AG04450 (cell line): Measurements from ENCODE around the gene GALNT5. TPM values are rescaled to one million over a fixed set of nuclear protein-coding genes. Genes with fewer than 3 reads are reported as not detected.

Experiments
- CTCF ChIA-PET: fragments of 300-600, 350-600 bp; formaldehyde crosslinking; extraction: SDS; loops from one replicate; lab custom pipeline; 2022; ENCODE audit warnings: antibody characterized with exemption, inconsistent platforms; lab: Charles Lee
- POLR2A ChIA-PET: fragments of 350-600 bp; formaldehyde crosslinking; extraction: SDS; loops from one replicate; lab custom pipeline; 2021; ENCODE audit warnings: antibody characterized with exemption, inconsistent platforms; lab: Yijun Ruan, JAX
- DNase-seq: peaks from one replicate; pipeline ENCODE4 v3.0.0-alpha.2; 2011; ENCODE audit warnings: low read depth, low spot score
- H3K27ac ChIP-seq: one replicate; pipeline ENCODE4 v1.5.1; 2012; ENCODE audit warnings: low read depth, low read length, control low read depth
- H3K27me3 ChIP-seq: one replicate; pipeline ENCODE4 v1.6.0; 2012; ENCODE audit warnings: low read length; ENCODE audit not compliant: control insufficient read depth, insufficient read depth
- H3K4me3 ChIP-seq: 2 replicates; pipeline ENCODE4 v1.5.1; 2011; ENCODE audit warnings: mild to moderate bottlenecking, low read depth, low read length, control low read depth
- H3K9me3 ChIP-seq: 2 replicates; pipeline ENCODE4 v1.5.1; 2012; ENCODE audit warnings: low read length; ENCODE audit not compliant: control insufficient read depth, insufficient read depth
- polyA plus RNA-seq: library from polyadenylated mRNA; depleted of rRNA; stranded (reverse); fragments of >200 nt; gene quantifications from 2 replicates; pipeline ENCODE4 v1.2.3, GENCODE V29; 2011
- TF ChIP-seq, protein P1 (sequence below): IDR thresholded peaks from 2 replicates; pipeline ENCODE4 v1.5.1; 2011; ENCODE audit warnings: low read depth, low read length, control low read depth, inconsistent platforms

GALNT5 gene
- polyA plus RNA-seq, 1 experiment: 55.0 TPM

DNA sequence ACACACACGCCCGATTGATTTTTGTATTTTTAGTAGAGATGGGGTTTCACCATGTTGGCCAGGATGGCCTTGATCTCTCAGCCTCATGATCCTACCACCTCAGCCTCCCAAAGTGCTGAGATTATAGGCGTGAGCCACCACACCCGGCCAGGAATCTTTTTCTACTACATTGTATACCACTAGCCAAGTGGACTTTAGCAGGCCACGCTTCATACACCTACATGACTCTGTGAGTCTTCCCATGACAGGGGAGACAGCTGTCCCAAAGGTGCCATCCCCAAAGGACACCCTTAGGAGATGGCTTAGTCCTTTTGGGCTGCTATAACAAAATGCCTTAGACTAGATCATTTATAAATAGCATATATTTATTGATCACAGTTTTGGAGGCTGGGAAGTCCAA lies 35.3 kb downstream of the GALNT5 start:
- DNase-seq: no peak
- H3K9me3 ChIP-seq: no peaks in the 10 kb centered on the region
- POLR2A ChIA-PET: no interaction called here
- no peaks in the 10 kb centered on the region for H3K27me3 ChIP-seq
- H3K4me3 ChIP-seq: no peak overlapping the region
- H3K27ac ChIP-seq: no peak overlapping the region
- CTCF ChIA-PET: interaction anchor here (1.8 to 3.2 kb wide), 2 partner anchors 10 to 12 kb away, joined by 6 to 27 read pairs; no protein-coding TSS in a partner anchor
- TF ChIP-seq, protein P1, sequence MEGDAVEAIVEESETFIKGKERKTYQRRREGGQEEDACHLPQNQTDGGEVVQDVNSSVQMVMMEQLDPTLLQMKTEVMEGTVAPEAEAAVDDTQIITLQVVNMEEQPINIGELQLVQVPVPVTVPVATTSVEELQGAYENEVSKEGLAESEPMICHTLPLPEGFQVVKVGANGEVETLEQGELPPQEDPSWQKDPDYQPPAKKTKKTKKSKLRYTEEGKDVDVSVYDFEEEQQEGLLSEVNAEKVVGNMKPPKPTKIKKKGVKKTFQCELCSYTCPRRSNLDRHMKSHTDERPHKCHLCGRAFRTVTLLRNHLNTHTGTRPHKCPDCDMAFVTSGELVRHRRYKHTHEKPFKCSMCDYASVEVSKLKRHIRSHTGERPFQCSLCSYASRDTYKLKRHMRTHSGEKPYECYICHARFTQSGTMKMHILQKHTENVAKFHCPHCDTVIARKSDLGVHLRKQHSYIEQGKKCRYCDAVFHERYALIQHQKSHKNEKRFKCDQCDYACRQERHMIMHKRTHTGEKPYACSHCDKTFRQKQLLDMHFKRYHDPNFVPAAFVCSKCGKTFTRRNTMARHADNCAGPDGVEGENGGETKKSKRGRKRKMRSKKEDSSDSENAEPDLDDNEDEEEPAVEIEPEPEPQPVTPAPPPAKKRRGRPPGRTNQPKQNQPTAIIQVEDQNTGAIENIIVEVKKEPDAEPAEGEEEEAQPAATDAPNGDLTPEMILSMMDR: no peak

DNA sequence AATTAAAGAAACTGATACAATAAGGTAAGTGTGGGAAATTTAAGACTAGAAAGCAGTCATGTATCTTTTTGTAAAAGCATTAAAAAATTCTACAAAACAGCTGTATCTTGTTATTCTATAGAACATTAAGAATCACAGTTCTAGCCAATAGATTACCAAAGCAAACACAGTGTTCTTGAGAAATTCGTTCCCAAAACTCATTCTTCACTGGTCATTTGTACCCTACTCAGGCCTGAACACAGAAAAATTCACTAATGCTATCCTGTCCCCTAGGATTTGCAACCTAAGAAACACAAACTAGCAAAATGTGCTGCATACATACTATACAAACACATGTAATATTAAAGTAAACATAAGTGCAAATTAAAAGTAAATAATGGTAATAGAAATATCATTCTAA lies 39.0 kb downstream of the GALNT5 start:
- Histone ChIP-seq H3K27ac (no peak overlapping the region), H3K27me3 (no peaks in the 10 kb centered on the region), H3K9me3 (no peaks in the 10 kb centered on the region), H3K4me3 (no peak overlapping the region)
- POLR2A ChIA-PET: no interaction called here
- no peak for DNase-seq
- TF ChIP-seq, protein P1: no peak
- CTCF ChIA-PET: interaction anchor here (1.3 kb wide), 1 partner anchor 31 kb away, joined by 7 read pairs; no protein-coding TSS in a partner anchor

DNA sequence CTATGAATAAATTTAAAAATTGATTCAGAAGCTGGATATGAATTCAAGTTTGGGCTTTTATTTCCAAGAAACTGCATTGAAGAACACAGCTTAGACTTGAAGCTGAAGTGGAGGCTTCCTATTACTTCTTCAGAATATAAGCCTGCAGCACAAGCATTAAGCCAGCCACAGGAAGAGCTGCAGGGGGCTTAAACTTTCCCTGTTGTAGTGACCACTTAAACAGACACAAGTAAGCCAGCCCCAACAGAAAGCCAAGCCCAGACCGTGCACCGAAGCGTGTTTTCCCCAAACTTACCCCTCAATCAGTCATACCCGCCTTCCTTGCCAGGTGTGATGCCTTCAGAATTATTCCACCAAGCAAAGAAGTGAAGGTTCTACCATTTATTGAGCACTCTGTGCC lies 39.5 kb downstream of the GALNT5 start:
- no peaks in the 10 kb centered on the region for H3K27me3 ChIP-seq
- no peak overlapping the region for H3K27ac ChIP-seq

DNA sequence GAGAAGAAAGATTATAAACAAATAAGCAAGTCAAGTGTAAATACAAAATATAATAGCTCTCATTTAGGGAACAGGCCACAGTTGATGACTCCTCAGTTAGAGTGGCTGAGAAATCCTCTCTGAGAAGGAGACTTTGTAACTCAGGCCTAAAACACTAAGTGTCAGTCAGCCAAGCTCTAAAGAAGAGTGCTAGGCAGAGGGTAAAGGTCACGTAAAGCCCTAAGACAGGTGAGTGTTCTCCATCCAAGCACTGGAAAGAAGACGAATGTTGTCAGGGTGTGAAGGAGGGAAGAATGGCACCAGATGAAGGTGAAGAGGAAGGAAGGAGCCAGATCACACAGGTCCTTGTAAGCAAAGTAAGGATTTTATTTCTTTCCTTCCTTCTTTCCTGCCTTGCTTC lies 43.8 kb downstream of the GALNT5 start:
- DNase-seq: no peak
- TF ChIP-seq, protein P1: no peak
- H3K27ac ChIP-seq: no peak overlapping the region
- POLR2A ChIA-PET: no interaction called here
- CTCF ChIA-PET: interaction anchor here (0.9 to 13.2 kb wide), 26 partner anchors 10 to 1922 kb away, joined by 3 to 299 read pairs (median 6); partner anchors contain the start of genes ACVR1C, ERMN and GALNT5
- H3K27me3 ChIP-seq: no peaks in the 10 kb centered on the region
- no peaks in the 10 kb centered on the region for H3K9me3 ChIP-seq
- H3K4me3 ChIP-seq: no peak overlapping the region

More for the DNA sequence above, 39.5 kb downstream of the GALNT5 start:
- no peak overlapping the region for H3K4me3 ChIP-seq
- ChIA-PET POLR2A (no interaction called here), CTCF (interaction anchor here (1.3 to 2.1 kb wide), 2 partner anchors 30 to 39 kb away, joined by 6 to 7 read pairs; no protein-coding TSS in a partner anchor)
- TF ChIP-seq, protein P1: no peak
- no peak for DNase-seq
- no peaks in the 10 kb centered on the region for H3K9me3 ChIP-seq

DNA sequence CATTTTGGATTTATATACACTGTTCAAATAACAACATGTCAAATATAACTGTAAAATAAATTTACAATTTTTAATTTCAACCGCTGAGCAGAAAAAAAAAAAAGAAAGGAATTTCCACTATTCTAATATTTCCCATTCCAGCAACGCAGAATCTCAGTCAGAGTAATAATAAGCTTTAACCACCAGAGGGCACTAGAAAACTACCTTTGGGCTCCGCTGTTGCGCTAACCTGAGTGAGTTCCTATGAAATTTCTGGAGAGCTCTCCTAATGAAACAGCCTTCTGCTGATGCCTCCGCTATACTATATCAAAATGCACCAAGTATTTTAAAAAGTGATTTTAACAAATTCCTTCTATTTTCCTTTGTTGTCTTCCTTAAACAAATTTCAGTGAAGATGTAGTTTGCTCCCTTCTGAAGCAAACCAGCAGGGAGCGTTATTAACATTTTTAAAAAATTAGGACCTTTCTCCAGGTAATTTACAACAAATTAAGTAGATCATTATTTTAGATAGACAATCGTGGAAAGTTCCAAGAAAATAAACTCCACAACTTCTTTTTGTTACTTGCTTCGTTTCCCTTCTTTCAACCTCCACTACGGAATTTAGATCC lies 45.1 kb downstream of the GALNT5 start:
- POLR2A ChIA-PET: interaction anchor here (1.2 kb wide), 1 partner anchor 42 kb away, joined by 3 read pairs; no protein-coding TSS in a partner anchor
- TF ChIP-seq, protein P1: peak; percentile 73

More for the DNA sequence above, 45.1 kb downstream of the GALNT5 start:
- Histone ChIP-seq H3K27ac (no peak overlapping the region), H3K9me3 (no peaks in the 10 kb centered on the region), H3K4me3 (no peak overlapping the region), H3K27me3 (no peaks in the 10 kb centered on the region)
- CTCF ChIA-PET: interaction anchor here (0.6 to 13.2 kb wide), 52 partner anchors 9 to 1925 kb away, joined by 3 to 299 read pairs (median 5); partner anchors contain the start of genes ACVR1C, ERMN and GALNT5
- peak; percentile 16 for DNase-seq
